DMS79 treated with DMSO at 0.1 percent for 48 hours (cell line): Measurements from ENCODE around the gene ZNF225.
A peak's percentile ranks its signal among the peaks of the same experiment; 100 is the strongest.
"Not testable (repeated sequence)": the region's sequence is repeated elsewhere in the genome, so short reads cannot be mapped to it uniquely, and the experiment has no call there.

Experiments used
- DNase-seq: peaks from one replicate; lab custom pipeline; 2025; lab: John Stamatoyannopoulos, UW

The ZNF225 gene

DNA sequence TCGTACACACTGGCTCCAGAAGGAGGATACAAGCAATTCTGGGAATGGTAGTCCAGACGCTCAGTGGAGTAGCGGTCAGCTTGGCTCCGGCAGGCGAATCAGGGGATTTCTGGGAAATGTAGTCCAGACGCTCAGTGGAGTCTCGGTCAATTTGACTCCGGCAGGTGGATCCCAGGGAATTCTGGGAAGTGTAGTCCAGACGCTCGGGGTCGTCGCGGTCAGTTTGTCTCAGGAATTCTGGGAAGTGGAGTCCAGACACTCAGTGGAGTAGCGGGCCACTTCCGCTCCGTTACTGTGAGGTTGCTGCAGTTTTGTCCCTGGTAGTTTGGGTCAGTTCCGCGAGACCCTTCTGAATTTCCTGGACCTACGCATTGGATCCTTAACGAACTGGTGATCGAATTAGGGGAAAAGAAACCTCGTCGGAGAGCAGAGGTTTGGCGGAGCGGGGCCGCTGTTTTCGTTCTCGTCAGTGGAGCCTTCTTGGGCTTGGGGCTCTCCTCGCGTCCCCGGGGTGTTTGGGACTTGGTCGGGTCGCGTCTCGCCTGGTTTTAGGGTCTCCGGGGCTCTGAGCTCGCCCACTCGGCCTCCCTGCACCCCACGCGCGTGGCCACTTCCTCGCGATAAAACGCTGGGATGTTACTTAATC, at the start of gene ZNF225:
ZNF225 (plus strand) TSS at position 262 of the 646 bp plus-strand sequence. CDS start 2,429 bp downstream, outside the sequence.
- peak; percentile 96 for DNase-seq

DNA sequence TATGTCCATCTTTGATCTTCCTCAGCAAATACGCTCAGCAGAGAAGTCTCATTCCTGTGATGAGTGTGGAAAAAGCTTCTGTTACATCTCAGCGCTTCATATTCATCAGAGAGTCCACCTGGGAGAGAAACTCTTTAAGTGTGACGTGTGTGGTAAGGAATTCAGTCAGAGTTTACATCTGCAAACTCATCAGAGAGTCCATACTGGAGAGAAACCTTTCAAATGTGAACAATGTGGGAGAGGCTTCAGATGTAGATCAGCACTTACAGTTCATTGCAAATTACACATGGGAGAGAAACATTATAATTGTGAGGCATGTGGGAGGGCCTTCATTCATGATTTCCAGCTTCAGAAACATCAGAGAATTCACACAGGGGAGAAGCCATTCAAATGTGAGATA, 46.9 kb upstream of the ZNF225 start:
- no peak for DNase-seq

DNA sequence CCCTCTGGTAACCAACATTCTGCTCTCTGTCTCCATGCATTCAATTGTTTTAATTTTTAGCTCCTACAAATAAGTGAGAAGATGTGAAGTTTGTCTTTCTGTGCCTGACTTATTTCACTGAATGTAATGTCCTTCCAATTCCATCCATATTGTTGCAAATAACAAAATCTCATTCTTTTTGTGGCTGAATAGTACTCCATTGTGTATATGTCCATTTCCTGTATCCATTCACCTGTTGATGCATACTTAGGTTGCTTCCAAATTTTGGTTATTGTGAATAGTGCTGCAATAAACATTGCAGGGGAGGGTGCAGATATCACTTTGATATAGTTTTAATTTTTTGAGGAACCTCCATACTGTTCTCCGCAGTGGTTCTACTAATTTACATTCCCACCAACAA, 43.8 kb upstream of the ZNF225 start:
- DNase-seq = no peak

DNA sequence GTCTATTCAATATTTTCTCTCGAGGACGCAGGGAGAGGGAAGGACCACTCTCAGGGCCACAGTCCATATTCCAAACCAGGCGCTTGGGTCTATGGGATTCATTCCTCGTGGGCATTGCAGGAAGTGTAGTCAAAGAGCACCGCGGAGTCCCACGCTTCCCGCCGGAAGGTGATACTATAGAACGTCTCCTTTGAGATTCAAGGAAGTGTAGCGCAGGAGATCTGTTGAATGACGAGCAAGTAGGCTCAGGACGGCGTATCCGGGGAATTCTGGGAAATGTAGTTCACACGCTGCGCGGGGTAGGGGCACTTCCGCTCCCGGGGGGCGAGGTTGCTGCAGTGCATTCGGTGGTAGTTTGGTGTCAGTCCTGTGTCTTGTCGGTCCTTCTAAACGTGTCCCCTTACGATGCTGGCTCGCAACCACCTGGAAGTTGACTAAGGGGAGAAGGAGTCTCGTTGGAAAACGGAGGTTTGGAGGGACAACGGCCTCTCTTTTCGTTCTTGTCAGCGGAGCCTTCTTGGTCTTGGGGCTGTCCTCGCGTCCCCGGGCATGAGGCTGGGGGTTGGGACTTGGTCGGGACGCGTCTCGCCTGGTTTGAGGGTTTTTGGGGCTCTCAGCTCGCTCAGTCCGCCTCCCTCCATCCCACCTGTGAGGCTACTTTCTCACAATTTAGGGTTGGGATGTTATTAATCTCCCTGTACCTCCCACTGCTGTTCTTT, 41.2 kb upstream of the ZNF225 start, which contains the start of gene ZNF284:
ZNF284 (plus strand) TSS at position 336 of the 719 bp plus-strand sequence. CDS start 4,231 bp downstream, outside the sequence.
- peak; percentile 89 for DNase-seq

DNA sequence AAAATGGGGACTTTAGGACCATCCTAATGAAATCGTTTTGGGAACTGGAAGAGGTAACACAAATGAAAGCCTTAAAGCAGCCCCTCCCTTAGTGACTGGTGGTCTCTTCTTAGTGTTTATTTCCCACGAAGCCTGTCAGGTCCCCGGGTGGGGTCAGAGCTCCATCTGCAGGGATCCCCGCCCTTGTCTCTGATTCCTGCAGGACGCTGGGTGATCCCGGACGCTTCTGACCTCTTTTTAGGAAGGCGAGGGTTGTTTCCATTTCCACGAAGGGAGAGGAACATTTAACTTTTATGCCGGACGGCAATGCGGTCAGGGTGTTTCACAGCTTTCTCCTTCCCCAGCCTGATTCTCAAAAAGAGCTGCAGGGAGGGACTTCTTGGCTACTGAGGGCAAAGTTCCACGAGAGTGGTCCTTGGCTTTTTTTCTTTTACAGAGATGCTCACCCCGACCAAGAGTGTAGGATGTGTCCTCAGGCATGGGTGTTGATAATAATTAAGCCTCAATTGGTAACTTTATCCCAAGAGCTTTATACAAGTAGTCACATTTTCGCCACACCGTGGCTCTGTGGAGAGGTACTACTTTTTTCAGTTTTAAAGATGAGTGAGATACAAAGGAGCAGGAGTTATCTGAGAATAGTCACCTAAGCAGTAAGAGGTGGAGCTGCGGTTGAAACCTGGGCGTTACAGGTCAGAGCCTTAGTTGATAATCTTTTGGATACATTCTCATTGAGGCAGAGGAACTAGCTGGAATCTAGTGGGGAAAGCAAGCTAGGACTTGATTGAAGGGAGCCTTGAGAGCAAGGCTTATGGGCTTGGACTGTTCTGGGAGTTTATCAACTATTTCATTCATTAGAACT, 40.4 kb upstream of the ZNF225 start:
- peak; percentile 7 for DNase-seq

DNA sequence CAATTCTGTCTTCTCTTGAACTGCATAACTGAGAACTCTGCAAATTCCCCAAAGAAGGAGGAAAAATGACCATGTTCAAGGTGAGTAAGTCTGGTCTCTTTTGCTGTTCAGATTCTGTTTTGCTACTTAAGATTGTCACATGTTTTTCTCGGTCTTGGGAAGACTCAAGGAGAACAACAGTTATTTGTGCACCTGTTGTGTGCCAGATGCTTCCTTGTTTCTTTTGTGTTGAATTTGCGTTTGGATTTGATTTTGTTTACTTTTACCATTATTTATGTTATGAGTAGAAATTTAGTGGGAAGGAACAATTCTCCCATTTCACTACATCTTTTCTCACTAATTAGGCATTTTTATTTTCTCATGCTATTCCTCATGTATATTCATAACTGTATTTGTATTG, 36.9 kb upstream of the ZNF225 start:
- DNase-seq = no peak

DNA sequence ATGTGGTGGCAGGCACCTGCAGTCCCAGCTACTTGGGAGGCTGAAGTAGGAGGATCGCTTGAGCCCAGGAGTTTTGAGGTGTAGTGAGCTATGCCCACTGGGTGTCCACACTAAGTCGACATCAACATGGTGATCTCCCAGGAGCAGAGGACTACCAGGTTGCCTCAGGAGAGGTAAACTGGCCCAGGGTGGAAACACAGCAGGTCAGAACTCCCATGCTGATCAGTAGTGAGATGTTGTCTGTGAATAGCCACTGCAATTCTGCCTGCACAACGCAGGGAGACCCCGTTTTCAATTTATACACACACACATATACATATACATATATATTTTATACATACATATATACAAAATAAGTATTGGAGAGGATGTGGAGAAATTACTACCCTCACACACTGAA, 21.1 kb upstream of the ZNF225 start:
- DNase-seq = no peak

DNA sequence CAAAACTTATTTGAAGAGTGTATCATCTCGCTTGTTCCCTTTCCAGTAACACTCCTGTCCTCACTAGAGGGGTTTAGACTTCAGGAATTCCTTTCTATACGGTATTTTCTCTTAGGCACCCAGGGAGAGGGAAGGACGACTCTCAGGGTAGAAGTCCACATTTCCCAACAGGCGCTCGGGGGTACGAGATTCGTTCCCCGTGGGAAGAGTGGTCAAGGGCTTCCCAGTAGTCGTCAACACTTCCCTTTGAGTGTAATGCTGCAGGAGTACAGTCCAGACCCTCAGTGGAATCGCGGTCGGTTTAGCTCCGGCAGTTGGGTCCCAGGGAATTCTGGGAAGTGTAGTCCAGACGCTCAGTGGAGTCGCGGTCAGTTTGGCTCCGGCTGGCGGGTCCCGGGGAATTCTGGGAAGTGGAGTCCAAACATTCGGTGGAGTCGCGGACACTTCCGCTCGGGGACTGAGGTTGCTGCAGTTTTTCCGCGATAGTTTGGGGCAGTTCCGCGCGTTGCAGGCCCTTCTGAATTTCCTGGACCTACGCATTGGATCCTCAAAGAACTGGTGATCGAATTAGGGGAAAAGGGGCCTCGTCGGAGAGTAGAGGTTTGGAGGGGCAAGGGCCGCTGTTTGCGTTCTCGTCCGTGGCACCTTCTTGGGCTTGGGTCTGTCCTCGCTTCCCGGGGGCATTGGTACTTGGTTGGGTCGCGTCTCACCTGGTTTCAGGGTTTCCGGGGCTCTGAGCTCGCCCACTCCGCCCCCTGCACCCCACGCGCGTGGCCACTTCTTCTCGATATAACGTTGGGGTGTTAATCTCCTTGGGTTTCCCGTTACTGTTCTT, 19.1 kb upstream of the ZNF225 start, which contains the start of gene ZNF224:
ZNF224 (plus strand) TSS at position 431 of the 835 bp plus-strand sequence. CDS start 3,513 bp downstream, outside the sequence.
- peak; percentile 88 for DNase-seq

DNA sequence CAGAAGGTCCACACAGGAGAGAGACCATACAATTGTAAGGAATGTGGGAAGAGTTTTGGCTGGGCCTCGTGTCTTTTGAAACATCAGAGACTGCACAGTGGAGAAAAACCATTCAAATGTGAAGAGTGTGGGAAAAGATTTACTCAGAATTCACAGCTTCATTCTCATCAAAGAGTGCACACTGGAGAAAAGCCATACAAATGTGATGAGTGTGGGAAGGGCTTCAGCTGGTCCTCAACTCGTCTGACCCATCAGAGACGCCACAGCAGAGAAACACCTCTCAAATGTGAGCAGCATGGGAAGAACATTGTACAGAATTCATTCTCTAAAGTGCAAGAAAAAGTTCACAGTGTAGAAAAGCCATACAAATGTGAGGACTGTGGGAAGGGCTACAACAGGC, 5.4 kb upstream of the ZNF225 start:
- DNase-seq = no peak

DNA sequence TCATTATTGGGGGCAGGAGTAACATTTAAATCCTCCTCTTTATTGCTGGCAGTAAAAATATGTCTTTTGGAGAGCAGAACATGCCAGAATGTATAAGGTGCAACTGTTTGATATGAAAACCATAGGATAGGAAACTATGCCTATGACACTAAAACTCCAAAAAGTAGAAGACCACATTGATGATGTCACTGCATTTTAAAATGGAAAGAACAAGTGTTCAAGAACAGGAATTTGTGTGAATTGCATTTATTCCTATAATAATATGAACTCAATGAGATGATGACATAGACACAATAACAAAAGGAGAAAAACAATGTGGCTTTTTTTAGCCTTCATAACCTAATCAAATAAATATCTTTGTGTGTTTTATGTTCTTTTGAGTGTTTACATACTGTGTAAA, 3.7 kb upstream of the ZNF225 start:
- no peak for DNase-seq

DNA sequence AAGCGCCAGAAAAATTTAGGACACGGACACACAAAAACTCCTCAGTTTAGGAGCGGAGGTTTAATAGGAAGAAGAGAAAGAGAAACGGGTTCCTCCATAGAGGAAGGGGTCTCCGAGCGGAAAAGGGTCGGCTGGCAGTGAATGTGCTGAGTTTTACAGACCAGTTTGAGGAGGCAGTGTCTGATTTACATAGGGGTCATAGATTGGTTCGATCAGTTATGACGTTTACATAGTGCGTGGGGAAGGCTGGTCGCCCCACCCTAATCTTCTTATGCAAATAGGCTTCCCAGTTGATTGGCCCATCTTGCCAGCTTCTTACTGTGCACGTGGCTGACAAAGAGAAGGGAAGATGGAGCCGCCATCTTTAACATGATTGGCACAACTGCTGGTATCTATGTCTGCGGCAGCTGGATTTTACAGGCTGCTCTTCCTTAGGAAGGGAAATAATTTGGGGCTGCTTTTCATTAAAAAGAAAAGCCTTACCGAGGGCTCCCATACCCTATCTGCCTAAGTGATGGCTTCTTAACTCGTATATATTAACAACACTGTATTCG, 1.2 kb upstream of the ZNF225 start:
- DNase-seq = no peak

DNA sequence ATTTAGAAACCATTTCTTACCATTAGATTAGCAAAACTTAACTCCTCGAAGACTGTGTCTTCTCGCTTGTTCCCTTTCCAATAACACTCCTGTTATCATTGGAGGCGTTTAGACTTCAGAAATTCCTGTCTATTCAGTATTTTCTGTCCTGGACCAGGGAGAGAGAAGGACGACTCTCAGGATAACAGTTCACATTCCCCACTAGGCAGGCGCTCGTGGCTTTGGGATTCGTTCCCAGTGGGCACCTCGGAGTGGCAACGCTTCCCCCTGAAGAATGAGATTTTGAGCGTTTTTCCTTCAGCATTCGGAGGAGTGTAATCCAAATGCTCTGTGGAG, 429 bp upstream of the ZNF225 start:
- DNase-seq = no peak

DNA sequence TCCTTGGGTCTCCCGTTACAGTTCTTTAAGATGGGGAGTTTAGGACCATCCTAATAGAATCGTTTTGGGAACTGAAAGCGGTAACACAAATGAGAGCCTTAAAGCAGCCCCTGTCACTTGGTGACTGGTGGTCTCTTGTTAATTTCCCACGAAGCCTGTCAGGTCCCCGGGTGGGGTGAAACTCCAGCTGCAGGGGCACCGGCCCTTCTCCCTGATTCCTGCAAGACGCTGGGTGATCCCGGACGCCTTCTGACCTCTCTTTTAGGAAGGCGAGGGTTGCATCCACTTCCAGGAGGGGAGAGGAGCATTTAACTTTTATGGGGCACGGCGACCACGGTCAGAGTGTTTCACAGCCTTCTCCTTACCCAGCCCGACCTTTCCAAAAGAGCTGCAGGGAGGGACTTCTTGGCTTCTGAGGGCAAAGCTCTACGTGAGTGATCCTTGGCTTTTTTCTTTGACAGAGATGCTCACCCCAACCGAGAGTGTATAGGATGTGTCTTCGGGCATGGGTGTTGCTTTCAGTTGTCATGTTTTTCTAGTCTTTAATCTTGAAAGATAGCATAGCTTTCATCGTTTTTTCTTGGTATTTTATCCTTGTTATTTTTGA, 688 bp downstream of the ZNF225 start:
- DNase-seq = no peak

DNA sequence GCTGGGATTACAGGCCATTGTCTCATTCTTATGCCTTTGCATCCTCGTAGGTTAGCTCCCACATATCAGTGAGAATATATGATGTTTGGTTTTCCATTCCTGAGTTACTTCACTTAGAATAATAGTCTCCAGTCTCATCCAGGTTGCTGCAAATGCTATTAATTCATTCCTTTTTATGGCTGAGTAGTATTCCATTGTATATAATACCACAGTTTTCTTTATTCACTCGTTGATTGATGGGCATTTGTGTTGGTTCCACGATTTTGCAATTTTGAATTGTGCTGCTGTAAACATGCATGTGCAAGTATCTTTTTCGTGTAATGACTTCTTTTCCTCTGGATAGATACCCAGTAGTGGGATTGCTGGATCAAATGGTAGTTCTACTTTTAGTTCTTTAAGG, 8.0 kb downstream of the ZNF225 start:
- DNase-seq = not testable (repeated sequence)

DNA sequence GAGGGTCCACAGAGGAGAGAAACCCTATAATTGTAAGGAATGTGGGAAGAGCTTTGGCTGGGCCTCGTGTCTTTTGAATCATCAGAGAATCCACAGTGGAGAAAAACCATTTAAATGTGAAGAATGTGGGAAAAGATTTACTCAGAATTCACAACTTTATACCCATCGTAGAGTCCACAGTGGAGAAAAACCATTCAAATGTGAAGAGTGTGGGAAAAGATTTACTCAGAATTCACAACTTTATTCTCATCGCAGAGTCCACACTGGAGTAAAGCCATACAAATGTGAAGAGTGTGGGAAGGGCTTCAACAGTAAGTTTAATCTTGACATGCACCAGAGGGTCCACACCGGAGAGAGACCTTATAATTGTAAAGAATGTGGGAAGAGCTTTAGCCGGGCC, 18.8 kb downstream of the ZNF225 start:
- no peak for DNase-seq

DNA sequence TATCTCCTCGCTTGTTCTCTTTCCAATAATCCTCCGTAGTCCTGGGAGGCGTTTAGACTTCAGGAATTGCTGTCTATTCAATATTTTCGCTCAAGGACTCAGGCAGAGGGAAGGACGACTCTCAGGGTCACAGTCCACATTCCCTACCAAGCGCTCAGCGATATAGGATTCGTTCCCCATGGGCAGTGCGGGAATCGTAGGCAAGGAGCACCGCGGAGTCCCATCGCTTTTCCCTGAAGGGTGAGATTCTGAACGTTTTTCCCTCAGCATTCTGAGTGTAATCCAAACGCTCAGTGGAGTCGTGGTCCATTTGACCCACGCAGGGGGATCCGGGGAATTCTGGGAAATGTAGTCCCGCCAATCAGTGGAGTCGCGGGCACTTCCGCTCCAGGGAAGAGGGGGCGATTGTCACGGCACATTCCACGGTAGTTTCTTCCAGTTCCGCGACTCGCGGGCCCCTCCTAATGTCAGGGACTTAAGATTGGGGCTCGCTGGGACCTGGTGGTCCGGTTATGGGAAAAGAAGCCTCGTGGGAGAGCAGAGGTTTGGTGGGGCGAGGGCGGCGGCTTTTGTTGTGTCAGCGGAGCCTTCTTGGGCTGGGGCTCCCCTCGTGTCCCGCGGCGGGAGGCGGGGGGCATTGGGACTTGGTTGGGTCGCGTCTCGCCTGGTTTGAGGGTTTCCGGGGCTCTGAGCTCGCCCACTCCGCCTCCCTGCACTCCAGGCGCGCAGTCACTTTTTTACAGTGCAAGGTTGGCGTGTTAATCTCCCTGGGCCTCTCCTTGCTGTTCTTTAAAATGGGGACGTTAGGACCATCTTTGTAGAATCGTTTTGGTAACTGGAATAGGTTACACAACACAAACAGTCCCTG, 28.2 kb downstream of the ZNF225 start, which contains the start of gene ZNF234:
ZNF234 (plus strand) TSS at position 364 of the 868 bp plus-strand sequence. CDS start 3,079 bp downstream, outside the sequence.
- peak; percentile 75 for DNase-seq

DNA sequence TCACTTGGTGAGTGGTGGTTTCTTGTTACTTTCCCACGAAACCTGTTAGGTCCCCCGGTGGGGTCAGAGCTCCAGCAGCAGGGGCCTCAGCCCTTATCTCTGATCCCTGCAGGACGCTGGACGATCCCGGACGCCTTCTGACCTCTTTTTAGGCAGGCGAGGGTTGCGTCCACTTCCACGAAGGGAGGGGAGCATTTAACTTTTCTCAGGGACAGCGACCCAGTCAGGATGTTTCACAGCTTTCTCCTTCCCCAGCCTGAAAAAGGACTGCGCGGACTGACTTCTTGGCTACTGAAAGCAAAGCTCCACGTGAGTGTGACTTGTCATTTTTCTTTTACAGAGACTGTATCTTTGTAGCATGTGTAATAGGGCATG, 28.8 kb downstream of the ZNF225 start:
- DNase-seq = no peak

DNA sequence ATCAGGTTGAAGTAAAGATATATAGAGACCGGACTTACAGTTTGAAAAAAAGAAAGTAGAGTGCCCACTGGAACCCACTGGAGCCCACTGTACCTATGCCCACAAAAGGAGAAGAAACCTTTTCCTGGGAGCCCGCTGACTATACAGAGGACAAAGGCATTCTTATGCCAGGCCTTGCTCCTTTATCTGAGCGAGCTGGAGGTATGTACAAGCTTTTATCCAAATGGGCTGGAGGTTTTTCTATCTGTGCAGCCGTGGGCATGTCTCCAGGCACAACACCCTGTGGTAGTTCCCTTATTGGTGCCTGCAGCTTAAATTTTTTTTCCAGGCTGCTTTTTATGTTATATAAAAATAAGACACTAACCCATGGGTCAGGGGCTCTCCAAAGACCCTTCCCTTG, 36.6 kb downstream of the ZNF225 start:
- no peak for DNase-seq

DNA sequence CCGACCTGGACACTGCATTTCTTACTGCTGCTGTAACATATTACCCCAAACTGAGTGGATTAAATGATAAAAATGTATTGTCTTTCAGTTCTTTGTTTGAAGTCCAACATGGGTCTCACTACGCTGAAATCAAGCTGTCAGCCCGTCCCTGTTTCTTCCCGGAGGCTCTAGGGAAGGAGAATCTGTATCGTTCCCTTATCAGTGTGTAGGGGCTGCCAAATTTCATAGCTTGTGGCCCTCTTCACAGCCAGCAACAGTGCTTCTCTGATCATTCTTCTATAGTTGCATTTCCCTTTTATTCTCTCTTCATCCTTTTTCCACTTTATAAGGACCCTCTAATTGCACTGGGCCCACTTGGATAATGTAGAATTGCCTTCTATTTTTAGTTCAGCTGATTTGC, 38.3 kb downstream of the ZNF225 start:
- no peak for DNase-seq

DNA sequence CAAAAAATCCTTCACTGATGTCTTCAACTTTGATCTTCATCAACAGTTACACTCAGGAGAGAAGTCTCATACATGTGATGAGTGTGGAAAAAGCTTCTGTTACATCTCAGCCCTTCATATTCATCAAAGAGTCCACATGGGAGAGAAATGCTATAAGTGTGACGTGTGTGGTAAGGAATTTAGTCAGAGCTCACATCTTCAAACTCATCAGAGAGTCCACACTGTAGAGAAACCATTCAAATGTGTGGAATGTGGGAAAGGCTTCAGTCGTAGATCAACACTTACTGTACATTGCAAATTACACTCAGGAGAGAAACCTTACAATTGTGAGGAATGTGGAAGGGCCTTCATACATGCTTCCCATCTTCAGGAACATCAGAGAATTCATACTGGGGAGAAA, 43.3 kb downstream of the ZNF225 start:
- DNase-seq = no peak
